Measurements from ENCODE around the gene CUX1. TPM values are rescaled to one million over a fixed set of nuclear protein-coding genes. Genes with fewer than 3 reads are reported as not detected.

The CUX1 gene
- total RNA-seq, 4 donors from 2014 or later: 42.8 to 59.0 (median 47.4) TPM

GRCh38 chr7:101823096-101823495, 5.7 kb downstream of the CUX1 start:
- no peak for TF ChIP-seq CTCF (IDR thresholded peaks at IDR 0.05; ENCODE audit: low read depth)

- no peak for TF ChIP-seq CTCF (IDR thresholded peaks at IDR 0.05; ENCODE audit: low read depth)
These were observed 6.2 kb downstream of the CUX1 start for GRCh38 chr7:101823596-101823995.

GRCh38 chr7:101824440-101824839, 7.0 kb downstream of the CUX1 start:
- TF ChIP-seq CTCF (IDR thresholded peaks at IDR 0.05; ENCODE audit: low read depth): no peak

- TF ChIP-seq CTCF (IDR thresholded peaks at IDR 0.05; ENCODE audit: low read depth): no peak
These were observed 8.8 kb downstream of the CUX1 start for GRCh38 chr7:101826081-101826835.

- TF ChIP-seq CTCF (IDR thresholded peaks at IDR 0.05; ENCODE audit: low read depth): no peak
These were observed 11.0 kb downstream of the CUX1 start for GRCh38 chr7:101828301-101829020.

GRCh38 chr7:101829374-101829773, 11.9 kb downstream of the CUX1 start:
- TF ChIP-seq CTCF (IDR thresholded peaks at IDR 0.05; ENCODE audit: low read depth): no peak

- no peak for TF ChIP-seq CTCF (IDR thresholded peaks at IDR 0.05; ENCODE audit: low read depth)
These were observed 12.4 kb downstream of the CUX1 start for GRCh38 chr7:101829821-101830220.

Measured in subcutaneous adipose tissue (tissue), 4 donors.